ENCODE results near the gene GALNT10. TPM values are rescaled to one million over a fixed set of nuclear protein-coding genes. Genes with fewer than 3 reads are reported as not detected.

GALNT10 gene
- total and polyA plus RNA-seq, 2 of the 4 experiments (the other 2 are of a cell fraction) = 46.2 to 67.0 TPM

- H2BK20ac ChIP-seq (ENCODE audit: low read depth, low read length) = no peak overlapping the region
- H2BK120ac ChIP-seq (ENCODE audit: low read depth, low read length) = no peak overlapping the region
- no peak overlapping the region for H2AK5ac ChIP-seq (ENCODE audit: low read depth, low read length)
- H3K23ac ChIP-seq (ENCODE audit: low read depth, low read length) = no peak overlapping the region
- ChIA-PET POLR2A (ENCODE audit: unreplicated experiment) (no interaction called here), CTCF (interaction anchor here (1.1 kb wide), 1 partner anchor 358 kb away, joined by 3 read pairs; no protein-coding TSS in a partner anchor)
- no peak overlapping the region for H3K27ac ChIP-seq (ENCODE audit: insufficient read depth, low read length)
- no peak overlapping the region for H2AK9ac ChIP-seq (replicated peaks; ENCODE audit: low read depth, low read length, poor library complexity)
- no peaks in the 10 kb centered on the region for H3K9me3 ChIP-seq (ENCODE audit: control insufficient read depth, insufficient read depth, low read length)
- DNase-seq (no peak), ATAC-seq (ENCODE audit: low read depth) (no peak)
- intact Hi-C loops (cut with micrococcal nuclease) (no loop called here), in situ Hi-C loops (cut with MboI; ENCODE audit: low sequenced_read_pairs) (no loop called here), dilution Hi-C loops (cut with HindIII; ENCODE audit: low sequenced_read_pairs, unreplicated experiment) (no loop called here)
- H3K36me3 ChIP-seq (ENCODE audit: control insufficient read depth, insufficient read depth, low read length) = peaks cover 5% of the 10 kb centered on the region; the same call in 1 of the 2 replicates
- H3K14ac ChIP-seq (replicated peaks; ENCODE audit: low read depth, low read length) = no peak overlapping the region
- H3K18ac ChIP-seq (ENCODE audit: low read depth, low read length) = no peak overlapping the region
- no peaks in the 10 kb centered on the region for H3K9me1 ChIP-seq (ENCODE audit: insufficient read depth, low read length)
- H3K4ac ChIP-seq (ENCODE audit: low read depth, low read length) = no peak overlapping the region
- no peak overlapping the region for H3K9ac ChIP-seq (ENCODE audit: low read depth, low read length)
- H3K79me1 ChIP-seq (ENCODE audit: low read depth in 1 of 2, low read length in 2 of 2) = no peaks in the 10 kb centered on the region; a peak in 1 of 4 replicates
- H3K4me3 ChIP-seq (ENCODE audit: insufficient read depth, low read depth, low read length) = no peak overlapping the region
- no peaks in the 10 kb centered on the region for H3K27me3 ChIP-seq (ENCODE audit: control insufficient read depth, insufficient read depth, low read length)
- H3K4me1 ChIP-seq (ENCODE audit: control insufficient read depth, insufficient read depth, low read length) = no peaks in the 10 kb centered on the region
- H2BK5ac ChIP-seq (ENCODE audit: low read depth, low read length, poor library complexity, severe bottlenecking) = no peak overlapping the region
- no peak overlapping the region for H4K8ac ChIP-seq (ENCODE audit: low read depth in 2 of 2, low read length in 2 of 2)
- WGBS, 2 experiments (ENCODE audit: extremely low coverage in 2 of 2, insufficient read length in 1 of 2) = no CpG with 5 or more reads among the region's 4 CpGs
- TF ChIP-seq MXI1 (IDR thresholded peaks at IDR 0.05; ENCODE audit: borderline replicate concordance, low read depth, low read length) (no peak), USF2 (IDR thresholded peaks at IDR 0.05; ENCODE audit: low read depth, low read length) (no peak)
- no TSS peak for BruUV-seq (replicated peaks)
- H3K4me2 ChIP-seq (ENCODE audit: low read depth, low read length) = no peak overlapping the region
- no peak overlapping the region for H2BK15ac ChIP-seq (ENCODE audit: low read depth, low read length)
- no peak overlapping the region for H3K56ac ChIP-seq (ENCODE audit: extremely low read depth, insufficient read depth, low read length)
- H4K91ac ChIP-seq (ENCODE audit: insufficient read depth, low read depth, low read length) = no peak overlapping the region
- H2AFZ ChIP-seq (replicated peaks; ENCODE audit: low read length, poor library complexity) = no peak overlapping the region
- H4K20me1 ChIP-seq (ENCODE audit: insufficient read depth, low read length) = no peaks in the 10 kb centered on the region
- no peak overlapping the region for H4K5ac ChIP-seq (ENCODE audit: low read depth, low read length)
These were observed 240.6 kb downstream of the GALNT10 start for GRCh38 chr5:154430961-154431630.

Data from IMR-90 (cell line).